NK-92 (cell line): ENCODE measurements around the gene BCAS1.

Experiments used
- DNase-seq: peaks from one replicate; lab custom pipeline; 2025; ENCODE audit not compliant: unreplicated experiment; lab: John Stamatoyannopoulos, UW

BCAS1 gene

GRCh38 chr20:54103762-54104600 is 33.6 kb upstream of the BCAS1 start:
- no peak for DNase-seq

DNA sequence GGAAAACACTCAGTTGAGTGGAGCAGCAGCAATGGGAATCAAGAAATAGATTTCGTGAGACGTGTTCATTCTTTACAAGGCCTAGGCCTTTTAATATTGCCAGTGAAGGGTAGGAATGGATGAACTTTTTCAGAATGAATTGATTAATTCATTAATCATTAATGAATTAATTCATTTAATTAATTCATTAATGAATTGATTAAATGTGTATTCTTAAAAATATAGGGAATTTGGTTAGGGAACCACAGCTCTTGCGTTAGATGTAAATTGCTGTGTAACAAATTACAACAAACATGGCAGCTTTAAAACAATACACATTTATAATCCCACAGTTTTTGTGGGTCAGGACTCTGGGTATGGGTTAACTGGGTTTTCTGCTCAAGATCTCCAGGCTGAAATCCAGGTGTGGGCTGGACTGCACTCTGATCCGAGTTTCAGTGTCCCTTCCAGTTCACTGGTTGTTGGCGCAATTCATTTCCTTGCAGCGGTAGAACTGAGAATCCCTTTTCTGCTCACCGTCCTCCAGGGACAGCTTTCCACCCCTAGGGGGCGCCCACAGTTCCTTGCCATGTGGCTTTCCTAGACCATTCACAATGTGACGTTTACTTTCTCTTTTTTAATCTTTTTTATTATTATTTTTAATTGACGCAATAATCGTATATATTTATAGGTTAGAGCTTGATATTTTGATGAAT is 32.8 kb upstream of the BCAS1 start:
- no peak for DNase-seq

- DNase-seq: no peak
Measured at GRCh38 chr20:54102543-54102942, 32.1 kb upstream of the BCAS1 start.

GRCh38 chr20:54100563-54100962 is 30.2 kb upstream of the BCAS1 start:
- DNase-seq: no peak

DNA sequence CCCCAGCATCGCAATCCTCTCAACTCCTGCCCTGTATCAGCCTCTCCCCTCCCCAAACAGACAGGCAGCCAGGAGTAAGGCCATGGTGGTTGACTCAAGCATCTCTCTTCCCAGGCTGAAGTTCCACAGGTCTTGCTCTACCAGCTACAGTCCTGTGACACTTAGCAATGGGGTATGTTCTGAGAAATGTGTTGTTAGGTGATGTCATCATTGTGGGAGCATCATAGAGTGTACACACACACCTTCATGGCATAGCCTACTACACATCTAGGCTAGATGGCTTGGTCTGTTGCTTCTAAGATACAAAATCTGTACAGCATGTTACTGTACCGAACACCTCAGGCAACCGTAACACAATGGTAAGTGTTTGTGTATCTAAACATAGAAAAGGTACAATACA is 29.5 kb upstream of the BCAS1 start:
- no peak for DNase-seq

DNA sequence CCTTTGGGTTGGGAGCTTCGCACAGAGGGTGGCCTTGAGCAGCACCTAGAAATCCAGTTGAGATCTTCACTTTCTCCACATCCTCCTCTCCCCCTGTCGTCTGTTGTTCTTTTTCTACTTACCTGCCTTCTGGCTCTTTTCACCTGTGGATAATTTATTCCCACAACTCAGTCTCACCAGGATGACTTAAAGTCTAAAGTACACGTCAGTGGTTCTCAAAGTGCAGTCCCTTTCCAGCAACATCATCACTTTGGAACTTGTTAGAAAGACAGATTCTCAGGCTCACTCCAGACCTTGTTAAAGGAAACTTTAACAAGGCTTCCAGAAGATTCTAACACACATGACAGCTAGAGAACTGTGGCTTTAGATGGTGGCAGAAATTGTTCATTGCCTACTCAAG is 27.7 kb upstream of the BCAS1 start:
- DNase-seq: no peak

- no peak for DNase-seq
Measured at GRCh38 chr20:54097236-54097529, 26.8 kb upstream of the BCAS1 start.

GRCh38 chr20:54095824-54096223 is 25.4 kb upstream of the BCAS1 start:
- DNase-seq: no peak

GRCh38 chr20:54094268-54094580 is 23.8 kb upstream of the BCAS1 start:
- DNase-seq: no peak

DNA sequence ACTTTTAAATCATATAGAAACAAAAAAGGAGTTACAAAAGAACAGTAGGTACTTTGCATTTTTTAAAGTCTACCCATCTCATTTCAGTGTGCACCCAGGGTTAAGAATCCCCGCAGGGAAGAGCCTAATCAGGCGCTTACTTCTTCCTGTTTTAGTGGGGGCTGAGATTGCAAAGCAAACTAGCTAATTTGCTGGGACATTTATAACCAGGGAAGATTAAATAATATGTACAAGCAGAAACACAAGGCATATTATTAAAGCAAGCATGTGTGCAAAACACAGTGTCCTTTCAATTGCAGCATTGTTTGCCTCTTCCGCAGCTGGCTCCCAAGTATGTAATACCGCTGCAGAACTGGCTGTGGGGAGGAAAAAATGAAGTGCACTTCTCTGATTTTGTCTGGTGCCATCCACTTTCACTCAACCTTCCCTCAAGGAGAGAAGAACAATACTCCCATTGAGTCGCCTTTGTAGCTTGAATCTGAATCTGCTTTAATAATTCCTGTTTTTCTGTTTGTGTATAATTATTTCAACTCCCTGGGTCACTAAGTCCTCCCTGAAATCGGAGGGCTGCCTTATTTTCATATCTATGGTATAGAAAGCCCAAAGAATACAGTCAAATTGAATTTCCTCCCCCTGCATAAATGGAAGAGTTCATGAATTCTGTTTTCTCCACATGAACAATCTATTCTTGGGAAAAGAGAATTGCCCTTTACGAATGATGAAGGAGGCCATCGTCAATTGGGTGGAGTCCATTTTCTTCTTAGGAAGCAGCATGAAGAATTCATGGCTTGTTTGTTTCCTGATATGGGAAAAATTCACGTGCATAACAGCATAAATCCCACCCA is 23.3 kb upstream of the BCAS1 start:
- DNase-seq: no peak

- DNase-seq: no peak
Measured at GRCh38 chr20:54092021-54092420, 21.6 kb upstream of the BCAS1 start.

DNA sequence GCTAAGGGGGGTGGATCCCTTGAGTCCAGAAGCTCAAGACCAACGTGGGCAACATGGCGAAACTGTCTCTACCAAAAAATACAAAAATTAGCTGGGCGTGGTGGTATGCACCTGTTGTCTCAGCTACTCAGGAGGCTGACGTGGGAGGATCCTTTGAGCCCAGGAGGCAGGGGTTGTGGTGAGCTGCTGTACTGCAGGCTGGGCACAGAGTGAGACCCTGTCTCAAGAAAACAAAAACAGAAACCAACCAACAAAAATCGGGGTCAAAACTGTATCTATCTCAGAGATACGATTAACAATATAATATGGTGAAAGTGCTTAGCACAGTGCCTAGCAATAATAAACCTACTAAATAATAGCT is 20.7 kb upstream of the BCAS1 start:
- DNase-seq: no peak

GRCh38 chr20:54090230-54091119 is 20.1 kb upstream of the BCAS1 start:
- DNase-seq: no peak

- DNase-seq: no peak
Measured at GRCh38 chr20:54088430-54088829, 18.0 kb upstream of the BCAS1 start.

- no peak for DNase-seq
Measured at GRCh38 chr20:54086507-54087039, 16.2 kb upstream of the BCAS1 start.

GRCh38 chr20:54085910-54086309 is 15.5 kb upstream of the BCAS1 start:
- DNase-seq: no peak

DNA sequence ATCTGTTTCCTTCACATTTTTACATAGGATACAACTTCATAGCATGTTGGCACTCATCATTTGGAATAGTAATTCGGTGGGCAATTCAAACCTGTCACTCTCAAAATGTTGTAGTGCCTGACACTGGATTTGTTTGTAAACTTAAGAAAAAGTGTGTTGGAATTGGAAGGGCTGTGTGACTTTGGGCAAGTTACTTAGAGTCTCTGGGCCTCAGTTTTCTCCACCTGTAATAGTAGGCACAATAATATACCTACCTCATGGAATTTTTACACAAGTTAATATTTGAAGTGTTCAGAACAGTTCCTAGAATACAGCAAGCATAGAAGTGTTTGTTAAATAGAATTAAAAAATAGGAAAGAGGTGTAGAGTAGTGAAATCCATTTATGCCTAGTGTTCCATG is 15.0 kb upstream of the BCAS1 start:
- no peak for DNase-seq

- no peak for DNase-seq
Measured at GRCh38 chr20:54084727-54085388, 14.5 kb upstream of the BCAS1 start.

DNA sequence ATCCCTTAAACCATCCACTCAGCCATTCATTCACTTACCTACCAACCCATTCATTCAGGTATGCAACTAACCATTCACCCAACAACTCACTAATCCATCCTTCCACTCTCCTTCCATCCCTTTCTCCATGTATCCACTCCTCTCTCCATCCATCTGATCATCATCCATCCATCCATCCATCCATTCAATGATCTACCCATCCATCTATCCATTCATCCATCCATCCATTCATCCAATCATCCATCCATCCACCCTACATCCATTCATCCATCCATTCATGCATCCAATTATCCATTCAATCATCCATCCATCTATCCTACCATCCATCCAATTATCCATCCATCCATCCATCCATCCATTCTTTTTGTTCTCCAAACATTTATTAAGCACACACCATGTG is 13.8 kb upstream of the BCAS1 start:
- no peak for DNase-seq

GRCh38 chr20:54083459-54083858 is 13.1 kb upstream of the BCAS1 start:
- DNase-seq: no peak
